GM19397 (cell line): ENCODE measurements around the gene ZNF750.

Experiments
- ATAC-seq: cut with Tn5 transposase; IDR thresholded peaks from one replicate; pipeline ENCODE4 v1.9.1; 2021; ENCODE audit warnings: mild to moderate bottlenecking, moderate library complexity; ENCODE audit not compliant: unreplicated experiment

Gene ZNF750

DNA sequence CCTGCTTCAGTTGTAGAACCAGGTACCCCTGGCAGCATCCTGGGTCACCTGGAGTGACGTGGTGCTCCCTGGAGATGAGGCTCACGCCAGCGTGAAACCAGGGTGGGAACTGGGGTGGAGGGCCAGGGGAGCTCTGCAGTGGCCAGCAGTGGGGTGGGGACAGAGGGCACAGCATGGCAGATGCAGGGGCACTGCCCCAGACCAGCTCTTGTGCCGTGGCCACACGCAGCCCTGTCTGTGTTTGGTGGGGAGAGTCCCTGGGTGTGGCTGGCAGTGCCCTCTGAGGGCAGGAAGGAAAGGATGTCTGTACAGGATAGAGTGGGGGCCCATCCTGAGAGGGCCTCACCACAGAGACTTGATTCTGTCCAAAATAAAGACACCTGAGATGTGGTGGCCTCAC lies 24.5 kb downstream of the ZNF750 start:
- ATAC-seq = no peak

DNA sequence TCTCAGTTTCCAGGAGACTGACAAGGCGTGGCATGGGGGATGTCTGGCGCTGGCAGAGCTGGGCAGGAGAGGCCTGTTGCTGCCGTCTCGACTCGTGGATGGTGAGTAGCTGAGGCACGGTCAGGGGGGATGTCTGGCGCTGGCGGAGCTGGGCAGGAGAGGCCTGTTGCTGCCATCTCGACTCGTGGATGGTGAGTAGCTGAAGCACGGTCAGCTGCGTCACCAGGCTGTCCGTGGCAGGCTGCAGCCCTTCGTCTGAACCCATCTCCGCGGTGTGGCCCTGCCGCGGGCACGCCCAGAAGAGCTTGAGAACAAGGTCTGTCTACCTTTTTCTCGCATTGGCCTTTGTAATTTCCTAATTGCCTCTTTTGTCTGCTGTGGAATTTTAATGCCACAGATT lies 25.0 kb downstream of the ZNF750 start:
- no peak for ATAC-seq

DNA sequence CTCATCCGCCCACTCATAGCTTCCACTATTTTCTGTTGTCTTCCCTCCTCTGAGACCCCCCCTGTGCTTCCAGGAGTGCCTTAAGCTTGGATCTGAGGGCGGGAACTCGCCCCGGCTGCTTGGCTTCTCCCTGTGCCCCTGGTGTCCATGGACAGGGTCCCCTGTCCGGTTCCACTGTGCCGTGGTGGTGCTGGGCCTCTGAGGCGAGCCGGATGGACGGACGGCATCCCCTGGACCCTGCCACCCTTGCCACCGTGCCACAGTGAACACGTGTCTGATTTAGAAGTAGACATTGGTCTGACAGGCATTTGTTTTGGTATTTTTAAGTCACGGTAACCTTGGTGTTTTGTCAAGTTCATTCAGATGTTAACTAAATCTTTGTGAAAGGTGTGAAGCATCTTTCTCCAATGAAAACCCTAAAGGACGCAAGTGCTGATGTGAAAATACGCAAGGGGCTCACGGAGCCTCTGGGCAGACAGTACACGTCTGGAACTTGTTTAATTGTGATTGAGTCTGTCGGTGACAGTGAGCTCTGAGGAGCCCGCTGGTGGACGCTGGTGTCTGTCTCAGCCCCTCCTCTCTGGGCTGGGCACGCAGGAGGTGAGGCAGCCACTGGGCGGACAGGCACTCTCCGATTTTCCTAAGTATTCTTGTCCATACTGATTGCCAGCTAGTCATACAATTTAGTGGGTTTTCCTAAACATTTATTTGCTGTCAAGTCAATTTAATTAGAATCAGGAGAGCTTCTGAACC lies 26.3 kb downstream of the ZNF750 start:
- no peak for ATAC-seq

DNA sequence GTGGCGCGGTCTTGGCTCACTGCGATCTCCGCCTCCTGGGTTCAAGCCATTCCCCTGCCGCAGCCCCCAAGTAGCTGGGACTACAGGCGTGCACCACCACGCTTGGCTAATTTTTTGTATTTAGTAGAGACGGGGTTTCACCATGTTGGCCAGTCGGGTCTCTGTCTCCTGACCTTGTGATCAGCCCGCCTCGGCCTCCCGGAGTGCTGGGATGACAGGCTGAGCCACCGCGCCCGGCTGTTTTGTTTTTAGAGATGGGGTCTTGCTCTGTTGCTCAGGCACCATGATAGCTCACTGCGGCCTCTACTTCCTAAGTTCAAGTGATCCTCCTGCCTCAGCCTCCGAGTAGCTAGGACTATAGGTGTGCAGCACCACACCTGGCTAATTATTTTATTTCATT lies 27.2 kb downstream of the ZNF750 start:
- no peak for ATAC-seq

DNA sequence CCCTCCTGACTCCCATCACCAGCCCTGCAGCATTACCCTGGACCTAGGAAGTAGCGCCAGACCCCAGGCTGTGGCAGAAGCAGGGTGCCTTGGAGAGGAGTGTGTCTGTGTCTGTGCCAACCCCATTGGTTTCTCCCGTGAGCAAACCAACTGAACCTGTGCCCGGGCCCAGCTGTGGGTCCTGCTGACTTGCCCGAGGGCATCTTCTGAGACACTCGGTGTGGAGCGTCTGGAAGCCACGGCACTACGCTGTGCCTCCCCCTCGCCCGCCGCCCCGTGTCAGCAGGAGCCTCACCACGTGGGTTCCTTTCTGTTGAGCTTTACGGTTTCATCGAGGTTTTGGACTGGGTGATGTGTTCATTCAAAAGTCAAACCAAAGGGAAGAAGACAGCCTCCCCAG lies 27.8 kb downstream of the ZNF750 start:
- no peak for ATAC-seq

DNA sequence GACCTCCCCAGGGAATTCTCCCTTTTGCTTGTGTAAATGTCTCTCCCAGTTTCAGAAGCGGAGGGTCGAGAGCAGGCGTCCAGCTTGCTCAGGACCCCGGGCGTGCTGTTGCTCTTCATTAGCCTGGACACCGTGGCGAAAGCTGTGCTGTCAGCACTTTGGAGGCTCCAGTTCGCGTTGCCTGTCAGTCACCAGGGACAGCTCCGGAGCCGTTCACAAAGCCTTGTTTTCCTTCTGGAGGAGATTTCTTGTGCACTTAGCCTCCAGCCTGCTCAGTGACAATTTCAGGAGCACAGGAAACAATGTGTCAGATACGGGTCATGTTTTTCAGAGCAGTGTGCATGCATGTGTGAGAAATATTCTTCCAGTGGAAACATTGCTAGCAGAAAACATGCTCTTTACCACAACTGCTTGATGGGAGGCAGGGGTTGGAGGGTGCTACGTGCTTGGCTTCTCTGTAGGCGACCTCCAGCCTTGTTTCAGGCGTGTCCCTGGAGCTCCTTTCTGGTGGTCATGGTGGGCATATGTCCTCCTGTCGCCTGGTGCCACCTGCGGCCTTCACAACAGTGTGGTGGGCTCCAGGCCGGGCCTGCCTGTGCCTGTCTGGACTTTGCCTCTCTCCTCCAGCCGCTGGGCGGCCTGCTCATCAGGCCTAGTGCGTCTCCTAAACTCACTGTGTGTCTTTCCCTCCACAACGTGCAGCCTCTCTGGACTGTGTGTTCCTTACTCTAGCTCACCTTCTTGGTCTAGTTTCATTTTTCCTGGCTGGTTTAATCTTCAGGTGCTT lies 29.0 kb downstream of the ZNF750 start:
- ATAC-seq = no peak

DNA sequence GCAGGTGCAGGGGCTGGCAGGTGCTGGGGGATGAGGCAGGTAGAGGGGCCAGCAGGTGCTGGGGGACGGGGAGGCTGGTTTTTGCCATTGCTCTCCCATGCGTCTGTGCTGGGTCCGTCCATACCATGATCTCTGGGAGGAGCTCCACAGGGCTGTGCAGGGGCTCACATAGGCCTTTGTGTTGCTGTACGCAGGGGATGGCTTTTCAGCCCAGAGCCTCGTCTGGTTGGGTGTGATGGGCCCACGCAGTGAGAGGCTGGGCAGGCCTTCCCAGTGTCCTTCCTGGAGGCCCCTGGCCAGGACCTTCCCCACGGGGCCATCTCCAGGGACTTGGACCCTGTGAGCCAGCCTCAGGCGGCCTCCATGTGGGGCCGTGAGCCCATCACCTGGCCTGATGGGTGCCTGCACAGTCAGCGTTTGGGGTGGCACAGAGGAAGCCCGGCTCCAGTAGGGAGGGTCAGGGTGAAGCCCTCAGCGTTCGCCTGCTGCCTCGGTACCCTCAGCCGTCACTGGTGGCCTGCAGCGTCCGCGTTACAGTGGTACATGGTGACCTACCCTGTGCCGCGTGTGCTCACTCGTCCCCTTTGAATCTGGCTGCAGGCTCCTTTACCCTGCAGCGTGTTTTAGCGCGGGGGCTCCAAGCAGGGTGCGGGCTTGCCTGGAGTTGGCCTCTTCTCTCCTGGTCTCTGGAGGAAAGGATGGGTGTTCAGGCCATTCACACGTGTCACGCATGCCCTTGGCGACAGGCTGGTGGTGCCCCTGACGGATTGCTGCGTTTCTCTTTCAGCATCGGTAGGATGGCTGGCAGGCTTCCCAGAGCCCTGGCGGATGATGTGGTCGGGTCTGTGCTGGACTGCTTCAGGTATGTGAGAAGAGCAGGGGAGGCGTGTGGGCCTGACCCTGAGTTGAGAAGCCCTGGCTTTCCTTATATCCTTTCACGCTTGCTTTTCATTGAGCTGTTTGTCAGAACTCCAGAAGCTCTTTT lies 30.6 kb downstream of the ZNF750 start:
- no peak for ATAC-seq

DNA sequence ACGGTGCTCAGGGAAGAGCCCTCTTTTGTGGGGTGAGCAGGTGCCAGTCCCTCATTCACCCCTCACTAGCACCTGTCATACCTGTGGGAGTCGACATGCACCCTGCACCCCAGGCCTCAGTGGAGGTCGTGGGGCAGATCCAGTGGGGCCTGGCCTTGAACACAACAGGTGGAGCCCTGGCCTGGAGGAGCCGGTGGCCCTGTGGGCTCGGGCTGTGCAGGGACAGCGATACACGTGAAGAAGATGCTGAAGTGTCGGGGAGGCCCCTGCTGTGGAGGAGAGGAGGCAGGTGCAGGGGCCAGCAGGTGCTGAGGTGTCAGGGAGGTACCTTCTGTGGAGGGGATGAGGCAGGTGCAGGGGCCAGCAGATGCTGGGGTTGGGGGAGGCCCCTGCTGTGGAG lies 31.8 kb downstream of the ZNF750 start:
- no peak for ATAC-seq

DNA sequence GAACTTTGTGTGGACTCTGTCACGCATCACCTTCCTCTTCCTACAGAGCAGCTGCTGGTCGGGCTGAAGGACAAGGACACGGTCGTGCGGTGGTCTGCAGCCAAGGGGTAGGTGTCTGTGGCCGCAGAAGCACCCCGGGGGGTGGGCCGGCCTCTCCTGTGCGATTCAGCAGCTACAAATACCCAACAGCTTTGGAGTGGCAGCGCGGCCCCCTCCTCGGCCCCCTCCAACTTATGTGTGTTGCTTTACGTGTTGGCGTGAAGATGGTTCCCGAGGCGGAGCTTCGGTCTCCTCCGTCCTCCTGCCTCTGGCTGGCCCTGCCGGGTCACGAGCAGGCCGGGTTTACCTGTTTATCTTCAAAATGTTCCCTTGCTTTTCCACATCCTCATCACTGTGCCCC lies 32.3 kb downstream of the ZNF750 start:
- ATAC-seq = no peak

DNA sequence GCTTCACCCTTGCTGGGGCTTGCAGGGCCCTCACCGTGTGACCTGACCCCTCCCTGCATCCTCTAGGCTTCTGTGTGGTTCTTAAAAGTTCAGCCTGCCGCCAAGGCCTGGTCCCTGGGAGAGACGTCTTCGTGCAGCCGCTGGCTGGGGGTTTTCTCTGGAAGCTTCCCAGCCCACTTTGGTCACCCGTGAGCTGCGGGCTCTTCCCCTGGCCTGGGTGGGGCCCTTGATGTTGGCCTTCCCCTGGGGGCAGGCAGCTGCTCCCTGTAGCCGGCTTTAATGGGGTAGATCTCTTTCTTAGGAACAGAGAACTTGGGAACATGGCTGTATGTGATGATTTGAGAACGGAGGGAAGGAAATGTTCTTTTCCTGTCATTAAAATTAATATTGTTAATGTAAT lies 32.7 kb downstream of the ZNF750 start:
- no peak for ATAC-seq

DNA sequence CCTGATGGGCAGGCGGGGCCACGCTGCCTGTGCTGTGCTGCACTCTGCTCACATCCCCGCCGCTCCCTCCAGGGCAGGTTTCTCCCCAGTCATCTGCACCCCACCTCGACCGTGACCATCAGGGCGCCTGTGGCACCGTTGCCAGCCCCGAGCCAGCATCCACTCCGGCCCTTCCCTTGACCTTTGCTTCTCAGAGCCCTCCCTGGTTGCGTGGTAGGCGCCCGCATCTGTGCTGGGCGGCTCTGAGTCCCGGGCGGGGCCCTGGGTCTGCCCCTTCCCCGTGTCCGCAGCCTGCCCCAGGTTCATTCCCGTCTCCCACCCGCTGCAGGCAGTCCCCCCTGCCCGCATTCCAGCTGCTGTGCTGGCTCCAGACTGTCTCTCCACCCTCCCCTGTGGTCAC lies 33.2 kb downstream of the ZNF750 start:
- ATAC-seq = no peak

DNA sequence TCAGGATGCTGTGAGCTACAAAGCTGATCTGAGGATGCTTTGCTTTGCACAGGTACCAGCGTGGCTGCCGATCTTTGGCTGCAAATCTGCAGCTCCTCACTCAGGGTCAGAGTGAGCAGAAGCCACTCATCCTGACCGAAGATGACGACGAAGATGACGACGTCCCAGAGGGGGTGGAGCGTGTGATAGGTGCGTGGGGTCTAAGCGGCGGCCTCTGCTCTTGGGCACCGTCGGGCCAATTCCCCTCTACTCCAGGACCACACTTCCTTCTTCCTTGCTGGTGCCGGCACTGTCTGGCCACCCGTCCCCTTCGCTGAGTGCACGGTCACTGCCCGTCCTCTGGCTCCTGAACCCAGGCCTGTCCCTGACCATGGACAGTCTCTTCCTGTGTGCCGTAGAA lies 34.0 kb downstream of the ZNF750 start:
- no peak for ATAC-seq

DNA sequence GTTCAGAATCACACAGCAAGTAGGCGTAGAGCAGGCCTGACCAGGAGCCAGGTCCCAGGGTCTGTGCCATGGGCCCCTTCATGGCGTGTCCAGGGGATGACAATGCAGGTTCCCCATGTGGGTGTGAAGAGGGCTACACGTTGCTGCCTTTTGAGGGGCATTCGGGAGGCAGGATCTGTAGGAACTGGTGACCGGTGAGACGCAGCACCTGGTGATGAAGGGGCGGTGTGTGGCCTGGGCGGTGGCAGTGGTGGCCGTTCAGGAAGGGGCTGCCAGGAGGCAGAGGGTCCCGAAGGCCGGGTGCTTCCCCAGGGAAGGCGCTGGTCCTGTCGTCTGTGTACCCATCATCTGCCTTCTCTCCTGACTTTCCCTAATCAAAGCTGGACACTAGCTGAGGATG lies 34.6 kb downstream of the ZNF750 start:
- no peak for ATAC-seq

DNA sequence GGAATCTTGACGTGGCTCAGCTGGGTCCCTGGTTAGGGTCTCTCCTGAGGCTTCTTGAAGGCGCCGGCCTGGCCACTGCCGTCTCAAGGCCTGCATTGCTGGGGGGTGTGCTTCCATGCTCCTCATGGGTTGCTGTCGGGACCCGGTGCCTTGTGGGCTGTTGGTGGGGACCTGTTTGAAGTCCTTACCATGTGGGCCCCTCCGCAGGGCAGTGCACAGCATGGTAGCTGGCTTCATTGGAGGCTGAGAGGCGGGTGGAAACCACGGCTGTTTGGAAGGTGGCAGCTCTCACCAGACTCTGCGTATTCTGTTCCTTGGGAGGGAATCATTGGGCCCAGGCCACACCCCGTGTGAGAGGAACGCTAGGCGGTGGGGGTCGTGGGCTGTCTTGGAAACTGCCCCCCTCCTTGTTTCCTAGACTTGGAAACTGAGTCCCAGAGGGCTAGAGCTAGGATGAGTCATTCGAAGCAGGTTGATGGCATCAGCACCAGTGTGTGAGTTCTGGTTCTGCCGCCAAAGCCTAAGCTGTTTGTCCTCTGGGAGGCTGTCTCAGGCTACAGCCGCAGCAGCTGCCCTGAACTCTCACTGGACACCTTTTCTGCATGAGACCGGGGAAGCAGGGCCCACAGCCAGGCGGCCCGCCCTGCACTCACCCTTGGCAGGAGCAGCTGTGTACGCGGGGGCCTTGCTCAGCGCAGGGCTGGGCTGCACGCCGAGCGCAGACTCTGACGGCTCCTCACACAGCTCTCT lies 35.2 kb downstream of the ZNF750 start:
- ATAC-seq = no peak

DNA sequence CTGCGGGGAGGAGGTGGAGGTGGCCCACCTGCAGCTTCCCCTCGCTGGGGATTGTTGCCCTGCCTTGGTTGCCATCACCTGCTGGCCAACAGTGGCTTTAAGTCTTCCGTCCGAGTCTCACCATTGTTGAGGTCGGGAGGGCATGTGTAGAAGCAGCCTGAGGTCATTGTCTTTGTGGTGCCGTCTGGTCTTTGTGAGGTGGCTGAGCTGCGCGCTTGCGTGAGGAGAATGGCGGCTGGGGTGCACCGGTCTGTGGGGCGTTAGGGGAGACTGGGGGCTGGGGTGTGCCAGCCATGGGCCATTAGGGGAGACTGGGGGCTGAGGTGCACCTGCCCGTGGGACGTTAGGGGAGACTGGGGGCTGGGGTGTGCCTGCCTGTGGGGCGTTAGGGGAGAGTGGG lies 36.2 kb downstream of the ZNF750 start:
- no peak for ATAC-seq

DNA sequence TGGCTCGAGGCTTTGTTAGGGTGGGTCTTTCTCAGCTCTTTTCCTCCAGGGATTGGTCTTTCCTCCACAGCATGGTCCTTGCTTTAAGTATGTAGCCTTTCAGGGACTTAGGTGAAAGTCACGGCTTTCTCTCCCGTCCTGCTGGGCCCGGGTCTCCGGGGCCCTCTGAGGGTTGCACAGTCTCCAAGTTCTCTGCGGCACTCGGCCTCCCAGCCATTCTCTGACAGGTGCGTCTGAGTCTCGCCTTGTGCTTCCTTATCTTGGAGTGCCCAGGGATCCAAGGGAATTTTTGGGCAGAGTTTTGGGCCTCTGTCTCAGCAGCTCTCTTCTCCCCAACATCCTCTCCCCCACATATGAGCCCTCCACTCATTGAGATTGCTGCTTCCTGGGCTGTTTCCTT lies 36.6 kb downstream of the ZNF750 start:
- no peak for ATAC-seq

DNA sequence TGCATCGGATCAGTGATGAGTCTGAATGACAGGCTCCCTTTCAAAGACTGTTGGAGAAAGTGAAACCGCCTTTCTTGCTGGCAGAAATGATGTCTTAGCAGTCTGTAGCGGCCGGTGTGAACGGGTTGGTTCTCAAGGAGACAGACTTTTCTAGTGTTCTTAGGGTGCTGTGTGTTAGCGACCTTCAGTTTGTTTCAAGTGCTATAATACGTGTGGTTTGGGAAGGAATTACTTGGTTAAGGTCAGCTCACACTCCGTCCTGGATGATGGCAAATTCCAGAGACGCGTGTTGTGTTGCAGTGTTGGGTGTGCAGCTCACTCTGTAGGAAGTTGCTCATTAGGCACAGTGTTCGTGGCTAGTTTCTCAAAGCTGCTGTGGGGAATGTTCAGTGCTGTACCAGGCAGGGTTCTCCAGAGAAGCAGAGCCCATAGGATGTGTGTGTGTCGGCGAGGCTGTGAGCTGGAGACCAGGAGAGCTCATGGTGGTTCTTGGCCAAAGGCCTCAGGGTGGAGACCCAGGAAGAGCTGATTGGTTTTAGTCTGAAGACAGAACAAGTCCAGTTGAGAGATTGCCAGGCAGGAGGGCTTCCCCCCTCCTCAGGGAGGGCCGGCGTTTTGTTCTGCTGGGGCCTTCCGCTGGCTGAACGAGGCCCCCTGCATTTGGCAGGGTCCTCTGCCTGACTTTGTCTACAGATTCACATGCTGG lies 37.6 kb downstream of the ZNF750 start:
- no peak for ATAC-seq

DNA sequence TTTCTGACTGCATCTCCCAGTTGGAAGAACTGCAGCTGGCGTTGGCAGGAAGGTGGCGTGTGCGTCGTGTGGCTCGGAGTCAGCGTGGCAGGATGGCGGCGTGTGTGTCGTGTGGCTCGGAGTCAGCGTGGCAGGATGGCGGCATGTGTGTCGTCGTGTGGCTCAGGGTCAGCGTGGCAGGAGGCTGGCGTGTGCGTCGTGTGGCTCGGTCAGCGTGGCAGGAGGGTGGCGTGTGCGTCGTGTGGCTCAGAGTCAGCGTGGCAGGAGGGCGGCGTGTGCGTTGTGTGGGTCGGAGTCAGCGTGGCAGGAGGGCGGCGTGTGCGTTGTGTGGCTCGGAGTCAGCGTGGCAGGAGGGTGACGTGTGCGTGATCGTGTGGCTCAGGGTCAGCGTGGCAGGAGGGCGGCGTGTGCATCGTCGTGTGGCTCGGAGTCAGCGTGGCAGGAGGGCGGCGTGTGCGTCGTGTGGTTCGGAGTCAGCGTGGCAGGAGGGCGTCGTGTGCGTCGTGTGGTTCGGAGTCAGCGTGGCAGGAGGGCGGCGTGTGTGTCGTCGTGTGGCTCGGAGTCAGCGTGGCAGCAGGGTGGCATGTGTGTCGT lies 38.3 kb downstream of the ZNF750 start:
- no peak for ATAC-seq

DNA sequence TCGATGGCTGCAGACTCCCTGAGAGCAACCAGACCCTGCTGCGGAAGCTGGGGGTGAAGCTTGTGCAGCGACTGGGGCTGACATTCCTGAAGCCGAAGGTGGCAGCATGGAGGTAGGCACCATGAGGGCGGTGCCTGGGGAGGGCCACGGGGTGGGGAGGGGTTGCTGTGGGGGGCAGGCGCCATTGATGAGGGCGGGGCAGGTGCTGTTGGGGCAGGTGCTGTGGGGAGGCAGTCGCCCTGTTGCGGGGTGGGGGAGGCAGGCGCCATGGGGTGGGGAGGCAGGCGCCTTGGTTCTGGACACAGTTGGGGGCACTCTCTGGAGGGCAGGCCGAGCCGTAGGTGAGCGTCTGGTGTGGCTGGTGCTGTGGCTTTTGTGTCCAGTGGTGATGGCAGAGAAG lies 38.9 kb downstream of the ZNF750 start:
- ATAC-seq = no peak

DNA sequence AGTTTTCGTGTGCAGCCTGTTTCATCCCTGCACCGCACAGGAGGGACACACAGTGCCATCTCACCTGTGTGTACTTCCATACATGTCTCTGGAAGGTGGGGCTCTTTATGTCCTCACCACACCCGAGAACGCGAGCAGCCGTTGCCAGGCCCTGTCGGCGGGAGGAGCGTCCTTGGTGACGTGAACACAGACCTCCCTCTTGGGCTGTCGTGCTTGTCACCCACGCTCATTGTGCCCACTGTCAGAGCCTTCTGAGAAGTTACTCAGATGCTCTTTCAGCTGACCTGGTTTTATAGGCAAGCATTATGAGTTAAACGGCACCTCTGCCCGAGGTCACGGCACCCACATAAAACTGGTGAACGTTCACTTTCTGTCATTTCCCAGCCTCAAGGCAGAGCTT lies 40.2 kb downstream of the ZNF750 start:
- no peak for ATAC-seq
